HG02588 (cell line): ENCODE data around the gene CCP110.

Experiments
- ATAC-seq: cut with Tn5 transposase; IDR thresholded peaks from one replicate; pipeline ENCODE4 v1.9.1; 2021; ENCODE audit warnings: mild to moderate bottlenecking, moderate library complexity; ENCODE audit not compliant: unreplicated experiment

Gene CCP110

DNA sequence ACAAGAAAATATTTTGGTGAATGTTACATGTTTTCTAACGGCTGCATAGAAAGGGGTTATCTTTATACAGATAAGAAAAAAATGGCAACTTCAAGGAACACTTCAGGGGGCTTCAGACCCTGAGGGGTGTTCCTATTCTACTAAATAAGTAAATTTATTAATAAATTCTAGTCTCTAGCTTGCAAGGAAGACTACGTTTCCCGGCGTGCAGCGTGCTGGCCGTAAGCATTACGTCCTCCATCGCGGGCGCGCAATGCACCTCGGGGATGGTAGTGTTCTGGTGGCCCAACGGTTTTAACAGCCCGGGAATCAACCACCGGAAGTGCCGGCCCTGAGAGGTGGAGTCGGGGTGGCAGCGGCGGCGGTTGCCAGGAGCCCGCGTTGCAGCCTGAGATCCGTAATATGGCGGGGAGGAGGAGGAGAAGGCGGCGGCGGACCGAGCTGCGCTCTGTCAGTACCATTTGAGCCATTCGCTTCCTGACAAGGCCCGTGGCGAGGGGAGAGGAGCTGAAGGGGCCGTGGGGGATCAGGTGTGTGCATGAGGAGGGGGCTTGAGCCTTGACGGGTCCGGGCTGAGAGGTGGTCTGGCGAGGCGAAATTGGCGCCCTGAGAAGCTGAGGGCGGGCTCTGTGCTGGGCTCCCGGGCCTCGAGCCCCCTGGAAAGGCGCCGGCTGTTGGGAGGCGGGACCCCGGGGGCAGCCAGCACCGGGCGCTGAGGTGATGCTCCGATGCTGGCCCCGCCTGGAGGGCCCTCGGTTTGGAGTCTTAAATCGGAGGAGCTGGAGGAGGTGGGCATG is at the start of gene CCP110:
CCP110 (plus strand) TSS at position 384 of the 797 bp plus-strand sequence. CDS start 3,940 bp downstream, outside the sequence.
- ATAC-seq = peak; percentile 75

DNA sequence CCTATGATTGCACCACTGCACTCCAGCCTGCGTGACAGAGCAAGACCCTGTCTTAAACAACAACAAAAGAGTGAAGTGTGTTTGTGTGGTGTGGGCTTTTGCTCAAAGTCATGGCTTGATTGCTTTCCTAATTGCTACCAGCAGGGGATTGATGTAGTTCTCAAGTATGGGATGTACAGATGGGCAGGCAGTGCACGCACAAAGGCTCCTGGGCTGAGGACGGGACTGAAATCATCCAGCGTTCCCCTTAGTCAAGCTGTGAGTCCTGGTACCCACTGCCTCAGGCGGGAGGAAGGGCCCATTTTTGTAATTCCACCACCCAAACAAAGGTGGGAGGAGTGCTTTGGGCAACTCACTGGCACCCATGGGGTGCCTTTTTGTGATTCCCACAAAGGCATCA is 49.1 kb upstream of the CCP110 start:
- ATAC-seq = no peak

- ATAC-seq = no peak
Measured at GRCh38 chr16:19478505-19478904, 45.2 kb upstream of the CCP110 start.

GRCh38 chr16:19479302-19479721 is 44.4 kb upstream of the CCP110 start:
- no peak for ATAC-seq

- no peak for ATAC-seq
Measured at GRCh38 chr16:19481296-19481695, 42.4 kb upstream of the CCP110 start.

DNA sequence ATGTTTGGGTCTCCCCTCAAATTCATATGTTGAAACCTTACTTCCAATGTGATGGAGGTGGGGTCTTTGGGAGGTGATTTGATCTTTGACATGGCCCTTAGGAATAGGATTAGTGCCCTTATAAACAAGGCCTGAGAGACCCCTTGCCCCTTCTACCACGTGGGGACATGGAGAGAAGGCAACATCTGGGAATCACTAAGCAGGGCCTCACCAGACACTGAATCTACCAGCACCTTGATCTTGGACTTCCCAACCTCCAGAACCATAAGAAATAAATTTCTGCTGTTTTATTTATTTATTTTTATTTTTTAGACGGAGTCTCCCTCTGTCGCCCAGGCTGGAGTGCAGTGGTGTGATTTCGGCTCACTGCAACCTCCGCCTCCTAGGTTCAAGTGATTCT is 42.0 kb upstream of the CCP110 start:
- no peak for ATAC-seq

- ATAC-seq = no peak
Measured at GRCh38 chr16:19482291-19482690, 41.5 kb upstream of the CCP110 start.

DNA sequence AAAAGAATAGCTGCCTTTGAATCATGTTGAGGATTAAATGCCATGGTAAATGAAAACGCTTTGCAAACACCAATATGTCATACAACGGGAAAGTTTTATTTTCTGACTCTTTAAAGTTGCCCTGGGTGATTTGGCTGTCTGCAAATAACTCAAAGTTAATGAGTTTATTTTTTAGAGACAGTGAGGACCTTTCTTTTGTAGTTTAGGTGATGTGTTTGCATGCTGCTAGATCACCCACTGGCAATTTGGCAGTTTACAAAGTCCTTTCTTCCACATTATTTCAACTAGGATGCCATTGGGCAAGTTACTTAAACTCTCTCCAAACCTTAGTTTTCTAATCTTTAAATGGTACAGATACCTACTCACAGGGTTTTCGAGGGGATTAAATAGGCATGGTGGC is 39.6 kb upstream of the CCP110 start:
- ATAC-seq = no peak

- no peak for ATAC-seq
Measured at GRCh38 chr16:19485611-19486010, 38.1 kb upstream of the CCP110 start.

GRCh38 chr16:19486051-19486450 is 37.7 kb upstream of the CCP110 start:
- ATAC-seq = no peak

- ATAC-seq = no peak
Measured at GRCh38 chr16:19486750-19487325, 36.9 kb upstream of the CCP110 start.

DNA sequence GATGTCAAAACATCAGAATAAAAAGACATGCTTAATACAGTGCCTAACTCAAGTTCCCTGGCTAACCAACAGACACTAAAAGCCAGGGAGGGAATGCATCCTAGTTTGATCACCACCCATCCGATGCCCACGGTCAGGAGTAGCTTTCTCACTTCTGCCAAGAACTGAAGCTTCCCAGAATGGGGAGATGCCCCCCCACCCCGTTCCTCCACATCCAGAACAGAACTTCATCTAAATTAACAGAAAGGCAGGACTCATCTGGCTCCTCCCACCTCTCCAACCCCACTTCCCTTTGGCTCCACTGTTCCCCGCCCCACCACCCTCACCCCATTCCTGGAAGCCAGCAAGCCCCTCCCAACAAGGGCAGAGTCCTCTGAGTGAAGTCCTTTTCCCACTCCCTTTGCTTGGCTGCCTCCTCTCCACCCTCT is 35.5 kb upstream of the CCP110 start:
- no peak for ATAC-seq

DNA sequence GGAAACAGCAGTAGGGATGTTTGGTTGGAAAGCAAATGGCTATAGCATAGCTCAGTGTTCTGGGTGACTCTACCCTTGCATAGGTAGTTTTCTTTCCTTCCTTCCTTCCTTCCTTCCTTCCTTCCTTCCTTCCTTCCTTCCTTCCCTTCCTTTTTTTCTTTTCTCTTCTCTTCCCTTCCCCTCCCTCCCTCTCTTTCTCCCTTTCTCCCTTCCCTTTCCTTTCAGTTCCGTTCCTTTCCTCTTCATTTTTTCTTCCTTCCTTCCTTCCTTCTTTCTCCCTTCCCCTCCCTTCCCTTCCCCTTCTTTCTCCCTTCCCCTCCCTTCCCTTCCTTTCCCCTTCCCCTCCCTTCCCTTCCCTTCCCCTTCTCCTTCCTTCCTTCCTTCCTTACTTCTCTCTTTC is 33.1 kb upstream of the CCP110 start:
- no peak for ATAC-seq

GRCh38 chr16:19497176-19497575 is 26.6 kb upstream of the CCP110 start:
- ATAC-seq = no peak

DNA sequence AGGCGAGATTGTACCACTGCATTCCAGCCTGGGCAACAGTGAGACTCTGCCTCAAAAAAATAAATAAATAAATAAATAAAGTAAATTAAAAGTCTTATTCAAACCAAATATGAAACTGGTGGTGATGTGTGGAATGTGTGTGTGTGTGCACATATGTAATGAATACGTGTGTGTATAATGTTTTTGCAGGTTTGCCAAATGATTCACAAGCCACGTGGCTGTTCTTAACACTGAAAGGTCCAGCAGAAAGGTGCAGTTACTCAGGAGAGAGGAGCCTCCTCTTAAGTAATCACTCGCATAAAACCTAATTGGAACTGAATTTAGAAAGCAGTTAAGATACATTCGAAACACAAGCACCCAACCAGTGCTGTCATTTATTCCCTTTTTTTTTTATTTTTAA is 24.7 kb upstream of the CCP110 start:
- ATAC-seq = no peak

- no peak for ATAC-seq
Measured at GRCh38 chr16:19499481-19499880, 24.3 kb upstream of the CCP110 start.

- ATAC-seq = no peak
Measured at GRCh38 chr16:19502395-19503131, 21.2 kb upstream of the CCP110 start.

- no peak for ATAC-seq
Measured at GRCh38 chr16:19503461-19504075, 20.2 kb upstream of the CCP110 start.

GRCh38 chr16:19505600-19506303 is 18.0 kb upstream of the CCP110 start:
- no peak for ATAC-seq

GRCh38 chr16:19506965-19507364 is 16.8 kb upstream of the CCP110 start:
- no peak for ATAC-seq

- no peak for ATAC-seq
Measured at GRCh38 chr16:19507867-19508266, 15.9 kb upstream of the CCP110 start.
